NCI-H748 (cell line): ENCODE data around the gene METTL25B.

ENCODE experiments used
- DNase-seq: peaks from one replicate; lab custom pipeline; 2025; ENCODE audit not compliant: unreplicated experiment; lab: John Stamatoyannopoulos, UW

The METTL25B gene

GRCh38 chr1:156727926-156728598 lies at the start of gene METTL25B:
TSS of gene METTL25B (plus strand) at chr1:156728469. CDS start at chr1:156729105, 636 bp downstream.
- DNase-seq = peak; percentile 91

DNA sequence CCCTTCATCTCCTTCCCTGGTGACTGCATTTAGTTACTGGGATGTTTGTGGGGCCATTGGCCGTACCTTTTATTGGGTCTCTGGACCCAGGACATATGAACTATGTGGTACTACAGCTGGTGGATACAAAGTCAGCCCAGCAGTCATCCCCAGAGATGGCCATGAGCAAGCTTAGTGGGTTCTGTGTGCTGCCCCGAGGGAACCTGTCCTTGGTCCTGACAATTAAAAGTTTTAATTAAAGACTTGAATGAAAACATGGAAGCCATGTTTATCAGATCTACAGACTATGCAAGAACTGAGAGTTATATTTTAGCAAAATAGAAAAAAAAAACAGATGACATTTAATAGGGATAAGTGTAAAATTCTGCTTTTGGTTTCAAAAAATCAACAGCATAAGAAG lies 48.2 kb upstream of the METTL25B start:
- DNase-seq = no peak

DNA sequence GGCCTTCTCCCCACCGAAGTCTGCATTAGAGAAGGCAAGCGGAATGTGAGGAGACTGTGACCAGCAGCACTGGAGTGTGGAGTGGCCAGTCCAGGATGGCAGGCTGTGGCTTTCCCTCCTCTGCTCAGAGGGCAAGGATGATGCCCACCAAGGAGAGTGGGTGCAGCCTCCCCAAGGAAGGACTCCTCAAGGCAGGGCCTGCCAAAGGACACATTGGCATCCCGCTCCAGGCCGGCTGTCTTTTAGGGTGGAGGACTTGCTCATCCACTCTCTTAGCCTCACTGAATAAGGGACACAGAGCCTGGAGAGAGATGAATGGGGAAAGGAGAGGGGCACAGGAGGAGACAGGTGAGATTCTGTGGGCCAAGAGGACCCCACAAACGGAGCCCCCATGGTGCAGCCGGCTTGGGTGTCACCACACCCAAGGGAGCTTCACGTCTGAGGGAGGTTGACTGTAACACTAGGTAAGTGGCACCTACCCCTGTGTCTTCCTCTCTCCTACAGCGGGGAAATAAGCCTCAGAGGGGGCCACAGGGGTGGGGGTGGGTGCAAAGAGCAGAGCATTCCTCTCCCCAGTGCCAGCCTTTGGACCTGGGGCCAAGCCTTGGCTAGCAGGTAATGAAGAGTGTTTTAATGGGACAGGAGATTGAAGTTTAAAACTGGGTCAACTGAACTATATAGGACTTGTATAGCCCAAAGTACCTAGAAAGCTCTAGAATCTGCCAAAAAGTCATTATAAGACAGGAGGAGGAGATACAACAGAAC lies 46.9 kb upstream of the METTL25B start:
- DNase-seq = no peak

DNA sequence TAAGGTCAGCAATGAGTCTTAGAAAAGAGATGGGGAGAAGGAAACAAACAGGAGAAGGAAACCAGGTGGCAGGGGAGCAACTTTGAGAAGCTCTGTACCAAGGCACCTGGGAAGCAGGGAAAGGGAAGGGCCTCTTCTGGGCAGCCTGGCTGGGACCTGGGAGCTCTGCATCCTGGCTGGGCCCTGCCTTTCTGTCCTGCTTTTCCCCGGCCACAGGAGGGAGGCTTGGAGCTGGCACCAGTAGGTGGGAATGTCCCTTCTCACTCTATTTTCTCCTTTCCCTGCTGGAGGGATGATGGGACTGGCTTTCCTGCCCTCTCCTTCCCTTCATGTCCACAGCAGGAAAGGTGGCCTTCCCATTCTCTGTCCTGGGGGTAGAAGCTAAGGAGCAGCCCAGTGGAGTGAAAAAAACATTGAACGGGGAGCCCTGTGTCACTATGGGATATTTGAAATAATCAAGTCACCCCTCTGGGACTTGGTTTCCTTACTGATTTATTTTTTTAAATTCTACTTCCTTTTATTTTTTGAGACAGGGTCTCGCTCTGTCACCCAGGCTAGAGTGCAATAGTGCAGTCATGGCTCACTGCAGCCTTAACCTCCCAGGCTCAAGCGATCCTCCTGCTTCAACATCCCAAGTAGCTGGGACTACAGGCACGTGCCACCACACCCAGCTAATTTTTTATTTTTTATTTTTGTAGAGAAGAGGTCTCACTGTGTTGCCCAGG lies 45.9 kb upstream of the METTL25B start:
- DNase-seq = no peak

DNA sequence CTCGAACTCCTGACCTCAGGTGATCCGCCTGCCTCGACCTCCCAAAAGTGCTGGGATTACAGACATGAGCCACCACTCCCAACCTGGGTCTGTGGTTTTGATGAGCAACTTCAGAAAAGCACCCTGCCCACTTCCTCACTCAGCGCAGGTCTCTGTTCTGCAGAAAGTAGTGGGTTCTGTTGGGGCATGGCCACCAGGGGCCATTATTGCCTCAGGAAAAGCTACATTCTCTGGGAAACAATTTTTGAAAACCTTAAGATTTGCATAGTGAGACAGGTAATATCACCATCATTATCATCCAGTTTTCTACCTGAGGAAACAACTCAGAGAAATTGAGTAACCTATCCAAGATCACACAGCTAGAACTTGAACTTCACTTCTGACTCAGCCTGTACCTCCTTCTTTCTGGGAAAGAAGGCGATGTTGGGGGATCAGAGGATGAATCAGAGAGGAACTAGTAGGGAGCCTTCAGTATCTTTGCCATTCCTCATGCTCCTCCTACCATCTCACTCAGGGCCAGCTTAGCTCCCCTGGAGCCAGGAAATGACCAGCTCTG lies 44.0 kb upstream of the METTL25B start:
- DNase-seq = no peak

GRCh38 chr1:156689035-156689952 lies 39.0 kb upstream of the METTL25B start:
- peak; percentile 82 for DNase-seq

DNA sequence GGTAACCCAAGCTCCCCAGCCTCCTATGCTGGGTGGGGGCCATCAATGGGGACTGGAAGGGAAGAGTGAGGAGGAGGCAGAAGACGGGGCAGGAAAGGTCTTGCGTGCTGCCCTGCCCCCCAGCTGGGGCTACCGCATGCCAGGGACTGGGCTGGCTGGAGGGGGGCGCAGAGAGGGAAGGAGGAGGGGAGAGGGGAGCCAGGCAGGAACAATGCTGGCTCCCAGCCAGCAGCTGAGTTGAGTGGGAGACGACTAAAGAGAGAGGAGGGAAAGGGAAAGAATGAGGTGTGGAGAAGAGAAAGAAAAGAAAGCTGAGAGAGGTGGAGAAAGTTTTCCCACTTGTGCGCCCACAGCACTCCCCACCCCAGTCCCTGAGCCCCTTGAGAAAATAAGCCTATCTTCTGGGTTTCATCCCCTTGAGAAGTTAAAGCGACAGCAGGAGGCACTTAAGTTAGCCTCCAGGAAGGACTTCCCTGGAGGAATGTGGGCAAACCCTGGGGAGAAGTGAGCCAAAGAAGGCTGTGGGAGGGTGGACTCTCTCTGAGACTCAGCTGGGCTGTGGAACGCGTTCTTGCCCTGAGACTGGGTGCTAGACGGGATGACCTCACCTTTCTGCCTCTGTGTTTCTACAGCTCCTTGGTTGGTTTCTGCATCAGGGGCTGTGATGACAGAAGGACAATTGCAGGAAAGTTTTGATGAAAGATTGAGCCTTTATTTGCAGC lies 38.2 kb upstream of the METTL25B start:
- peak; percentile 24 for DNase-seq

DNA sequence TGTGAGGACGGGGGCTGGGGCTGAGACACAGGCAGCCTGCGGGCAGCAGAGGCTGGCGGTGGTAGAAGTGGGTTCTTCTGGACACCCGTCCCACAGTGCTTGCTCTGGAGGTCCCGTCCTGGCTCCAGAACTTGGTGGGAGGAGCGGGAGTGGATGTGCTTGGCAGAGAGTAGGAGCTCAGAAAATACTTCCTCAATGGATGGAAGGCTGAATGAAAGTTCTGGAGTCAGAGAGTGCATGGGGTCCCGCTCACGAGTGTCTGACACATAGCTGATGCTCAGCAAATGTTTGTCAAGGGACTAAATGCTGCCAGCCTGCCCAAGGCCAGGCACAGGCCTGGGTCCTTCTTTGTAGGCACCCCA lies 37.6 kb upstream of the METTL25B start:
- no peak for DNase-seq

DNA sequence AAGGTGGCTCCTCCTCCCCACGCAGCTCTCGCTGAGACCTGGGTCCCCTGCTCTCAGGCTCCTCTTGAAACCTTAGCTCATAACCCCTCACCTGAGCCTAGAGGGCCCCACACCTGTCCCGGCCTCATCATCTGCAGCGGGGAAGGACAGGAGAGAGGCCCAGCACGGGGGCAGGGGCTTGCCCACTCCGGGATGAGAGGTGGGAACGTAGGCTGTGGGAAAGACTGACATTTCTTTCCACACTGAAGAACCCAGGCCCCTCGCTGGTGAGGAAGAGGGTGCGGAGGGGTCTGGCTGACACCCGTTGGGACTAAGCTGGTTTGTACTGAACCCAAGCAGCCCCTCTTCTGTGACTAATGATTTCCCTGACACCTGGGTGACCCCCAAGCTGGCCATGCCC lies 37.1 kb upstream of the METTL25B start:
- no peak for DNase-seq

GRCh38 chr1:156691665-156692440 lies 36.4 kb upstream of the METTL25B start:
- no peak for DNase-seq

DNA sequence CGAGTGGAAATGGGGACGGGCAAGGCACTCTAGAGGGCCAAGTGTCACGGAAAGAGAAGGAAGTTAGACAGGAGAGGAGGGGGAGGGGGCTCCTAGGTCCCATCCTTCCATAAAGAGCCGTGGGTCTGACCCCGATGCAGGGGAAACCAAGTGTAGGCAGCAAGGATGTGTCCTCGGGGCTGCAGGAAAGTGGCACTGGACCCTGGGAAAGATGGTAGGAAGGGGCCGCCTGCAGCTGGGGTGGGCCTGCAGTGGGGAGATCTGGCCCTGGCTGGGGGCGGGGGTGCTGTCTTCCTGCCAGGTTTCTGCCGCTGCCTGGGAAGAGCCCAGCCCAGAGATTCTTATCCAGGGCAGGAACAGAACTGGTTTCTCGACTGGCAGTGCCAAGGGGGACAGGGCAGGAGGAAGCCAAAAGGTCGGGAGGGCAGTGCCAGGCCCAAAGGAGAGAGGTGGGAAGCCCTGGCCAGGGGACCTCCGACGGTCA lies 35.8 kb upstream of the METTL25B start:
- DNase-seq = no peak

GRCh38 chr1:156692925-156693847 lies 35.1 kb upstream of the METTL25B start:
- peak; percentile 81 for DNase-seq

DNA sequence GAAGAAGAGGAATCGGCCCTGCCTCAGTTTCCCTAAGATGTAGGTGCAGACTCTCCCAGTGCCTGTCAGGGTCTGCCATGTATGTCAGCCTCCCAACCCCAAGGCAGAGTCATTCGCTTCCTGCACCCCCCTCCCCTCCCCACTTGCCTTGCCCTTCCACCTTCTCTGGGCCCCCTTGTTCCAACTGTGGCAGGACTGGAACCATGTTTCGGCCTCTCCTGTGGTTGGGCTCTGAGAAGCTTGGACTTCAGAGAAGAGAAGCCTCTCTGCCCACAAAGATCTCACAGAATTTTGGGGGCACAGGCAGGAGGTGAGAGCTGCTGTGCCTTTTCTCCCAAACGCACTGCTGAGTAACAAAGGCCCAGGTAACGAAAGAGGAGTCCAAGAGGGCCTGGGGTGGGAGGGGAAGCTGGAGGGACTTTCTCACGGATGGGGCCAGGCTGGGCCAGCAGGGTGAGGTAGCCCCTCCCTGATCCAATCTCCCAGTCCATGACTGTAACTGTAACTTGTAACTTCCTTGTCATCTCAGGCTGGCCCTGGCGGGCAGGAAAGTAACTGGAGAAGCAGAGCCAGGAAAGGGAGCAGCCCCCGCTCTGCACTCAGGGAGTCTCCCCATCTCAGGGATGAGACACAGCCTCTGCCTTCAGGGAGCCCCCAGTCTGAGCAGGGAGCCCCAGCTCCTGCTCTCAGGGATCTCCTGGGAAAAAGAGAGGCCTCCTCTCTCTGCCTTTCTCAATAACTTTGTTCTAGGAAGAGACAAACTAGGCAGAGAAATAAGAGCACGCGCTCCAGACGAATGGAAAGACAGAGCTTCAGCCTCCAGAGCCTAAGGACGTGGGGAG lies 34.2 kb upstream of the METTL25B start:
- DNase-seq = no peak

DNA sequence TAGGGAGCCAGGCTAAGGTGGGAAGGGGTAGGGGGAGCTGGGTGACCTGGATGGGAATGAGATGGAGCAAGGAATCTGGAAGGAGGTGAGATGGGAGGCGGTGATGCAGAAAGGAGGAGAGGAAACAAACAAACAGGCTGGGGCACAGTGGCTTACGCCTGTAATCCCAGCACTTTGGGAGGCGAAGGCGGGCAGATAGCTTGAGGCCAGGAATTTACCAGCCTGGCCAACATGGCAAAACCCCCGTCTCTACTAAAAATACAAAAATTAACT lies 33.6 kb upstream of the METTL25B start:
- DNase-seq = no peak

DNA sequence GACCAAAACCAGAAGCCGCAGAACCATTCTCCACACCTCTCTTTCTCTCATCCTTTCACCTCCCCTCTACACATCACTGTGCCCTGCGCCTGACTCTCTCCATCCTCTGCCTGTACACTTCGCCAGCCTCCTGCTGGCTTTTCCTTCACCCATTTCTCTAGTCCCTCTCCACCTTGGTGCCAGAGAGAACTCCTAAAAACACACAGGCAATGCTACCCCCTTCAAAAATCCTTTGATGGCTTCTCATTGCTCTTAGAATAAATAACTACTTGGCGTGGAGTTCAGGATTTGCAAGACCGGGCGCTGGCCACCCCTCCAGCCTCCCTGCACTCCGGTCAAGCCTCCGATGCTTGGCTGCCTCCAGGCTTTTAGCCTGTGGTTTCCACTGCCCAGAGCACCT lies 31.5 kb upstream of the METTL25B start:
- DNase-seq = no peak

DNA sequence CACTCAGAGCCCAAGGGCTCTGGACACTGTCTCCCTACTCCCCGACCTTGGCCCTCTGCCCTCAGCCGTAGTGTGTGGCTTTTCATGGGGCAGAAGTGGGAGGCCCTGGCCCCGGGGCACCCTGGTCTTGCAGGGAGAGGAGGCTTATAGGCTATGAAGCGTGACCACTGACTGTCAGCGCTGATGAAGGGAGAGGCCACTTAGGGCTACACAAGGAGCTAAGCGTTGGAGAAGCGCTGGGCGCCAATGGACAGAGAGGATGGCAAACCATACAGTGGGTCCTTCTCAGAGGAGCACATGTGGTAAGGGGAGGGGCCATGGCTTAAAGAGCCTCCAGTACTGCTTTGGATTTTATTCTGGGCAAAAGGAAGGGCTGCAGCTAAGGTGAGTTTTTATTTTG lies 30.8 kb upstream of the METTL25B start:
- DNase-seq = peak; percentile 9

GRCh38 chr1:156698995-156699394 lies 29.3 kb upstream of the METTL25B start:
- no peak for DNase-seq
